HepG2 (cell line): ENCODE measurements around the gene SLC7A4. TPM values are rescaled to one million over a fixed set of nuclear protein-coding genes. Genes with fewer than 3 reads are reported as not detected.

Experiments
- ATAC-seq: fragments of 200-7000 bp; cut with Tn5 transposase; 3 replicates; pipeline ENCODE4 v1.9.1; 2020; ENCODE audit warnings: mild to moderate bottlenecking, moderate library complexity
- BruUV-seq: library from RNA; stranded (reverse); fragments of 400-500 nt; replicated peaks from 2 replicates; lab custom pipeline; 2021; lab: Mats Ljungman, UMichigan
- CTCF ChIA-PET: fragments of 300-600 bp; formaldehyde crosslinking; extraction: SDS; loops from one replicate; lab custom pipeline; 2021; ENCODE audit warnings: low total read pairs, inconsistent platforms, low intra/inter-chr PET ratio; lab: Yijun Ruan, JAX
- POLR2A ChIA-PET: fragments of 350-600 bp; sonication (Branson Sonifier 250); formaldehyde crosslinking; loops from one replicate; lab custom pipeline; 2020; ENCODE audit warnings: antibody characterized with exemption, inconsistent platforms; lab: Yijun Ruan, JAX
- DNase-seq: peaks from one replicate; pipeline ENCODE4 v3.0.0-alpha.2; 2015; ENCODE audit warnings: low spot score
- FAIRE-seq: peaks from 3 replicates; lab custom pipeline; 2011; peaks lifted over from hg19 to GRCh38; lab: Jason Lieb, UNC
- H2AFZ ChIP-seq: one replicate; pipeline ENCODE4 v1.6.1; 2011; ENCODE audit warnings: low read length, inconsistent platforms
- H3K27ac ChIP-seq: fragments of 300-600 bp; 3 replicates; pipeline ENCODE4 v1.8.0; 2011; ENCODE audit warnings: mixed run types, mild to moderate bottlenecking, mixed read lengths, low read length, inconsistent platforms; ENCODE audit not compliant: insufficient read depth; ENCODE audit errors: extremely low read length
- H3K27me3 ChIP-seq, 2 experiments: fragments of 200-600 bp in 1 of 2; 2 replicates in 1 of 2; 3 replicates in 1 of 2; pipeline versions ENCODE4 v1.6.0 to v1.8.0; 2011; ENCODE audit warnings: low read length in 2 of 2, mild to moderate bottlenecking in 2 of 2, moderate library complexity in 2 of 2, inconsistent platforms in 1 of 2; ENCODE audit not compliant: insufficient read depth in 2 of 2, control insufficient read depth in 1 of 2
- H3K36me3 ChIP-seq, 2 experiments: fragments of 200-600 bp in 1 of 2; replicated peaks in 1 of 2; 2 replicates in 1 of 2; 3 replicates in 1 of 2; pipeline versions ENCODE4 v1.5.1 to v1.8.0; 2011; ENCODE audit warnings: low read length in 2 of 2, inconsistent platforms in 1 of 2; ENCODE audit not compliant: insufficient read depth in 2 of 2, control insufficient read depth in 1 of 2
- H3K4me1 ChIP-seq: 2 replicates; pipeline ENCODE4 v1.5.1; 2012; ENCODE audit warnings: low read length, inconsistent platforms; ENCODE audit not compliant: insufficient read depth
- H3K4me2 ChIP-seq: 2 replicates; pipeline ENCODE4 v1.6.0; 2011; ENCODE audit warnings: low read depth, low read length, inconsistent platforms
- H3K4me3 ChIP-seq, 3 experiments: fragments of 200-600 bp in 1 of 3; sonication (generic), shearing (Covaris generic) in 1 of 3; replicated peaks in 1 of 3; 2 replicates each; pipeline ENCODE4 v1.5.1; 2011 to 2016; ENCODE audit warnings: low read length in 3 of 3, inconsistent platforms in 2 of 3, low read depth in 2 of 3, mild to moderate bottlenecking in 2 of 3, control low read depth in 1 of 3, mixed read lengths in 1 of 3; ENCODE audit not compliant: insufficient read depth in 1 of 3
- H3K79me2 ChIP-seq: one replicate; pipeline ENCODE4 v1.6.1; 2011; ENCODE audit warnings: low read length, inconsistent platforms; ENCODE audit not compliant: insufficient read depth
- H3K9ac ChIP-seq: 2 replicates; pipeline ENCODE4 v1.6.0; 2011; ENCODE audit warnings: mild to moderate bottlenecking, low read depth, low read length, inconsistent platforms; ENCODE audit not compliant: insufficient read depth
- H3K9me3 ChIP-seq: 2 replicates; pipeline ENCODE4 v1.5.1; 2012; ENCODE audit warnings: mild to moderate bottlenecking, low read length
- H4K20me1 ChIP-seq: 2 replicates; pipeline ENCODE4 v1.6.0; 2011; ENCODE audit warnings: inconsistent platforms, mild to moderate bottlenecking, low read length, moderate library complexity; ENCODE audit not compliant: insufficient read depth
- ARID2 ChIP-seq: sonication (generic); formaldehyde crosslinking; IDR thresholded peaks from 2 replicates; pipeline ENCODE4 v1.8.1; 2022; ENCODE audit warnings: mild to moderate bottlenecking, missing genetic modification reagents, borderline replicate concordance
- ETV6 ChIP-seq: sonication (generic); formaldehyde crosslinking; conservative IDR thresholded peaks from 2 replicates; pipeline ENCODE4 v1.4.0; 2020; ENCODE audit warnings: missing genetic modification reagents
- FOXP1 ChIP-seq, 2 experiments: fragments of 450-650 bp in 1 of 2; IDR thresholded peaks; 2 replicates each; pipeline ENCODE4 v1.6.1; 2017 to 2018; ENCODE audit warnings: antibody characterized with exemption in 1 of 2
- GATA4 ChIP-seq: sonication (generic); IDR thresholded peaks from 2 replicates; pipeline ENCODE4 v1.6.1; 2016; ENCODE audit warnings: antibody characterized with exemption, low read depth, borderline replicate concordance
- HOXA3 ChIP-seq: sonication (generic); formaldehyde crosslinking; IDR thresholded peaks from 2 replicates; pipeline ENCODE4 v1.5.0; 2020; ENCODE audit warnings: missing genetic modification reagents
- MYNN ChIP-seq: sonication (generic); formaldehyde crosslinking; IDR thresholded peaks from 2 replicates; pipeline ENCODE4 v1.4.0; 2020; ENCODE audit warnings: mild to moderate bottlenecking, low read depth, missing genetic modification reagents
- PCBP1 ChIP-seq: fragments of 200-400 bp; formaldehyde crosslinking; IDR thresholded peaks from 2 replicates; pipeline ENCODE4 v1.6.1; 2017; ENCODE audit warnings: mild to moderate bottlenecking, low read depth, low read length, borderline replicate concordance
- TARDBP ChIP-seq: sonication (generic); formaldehyde crosslinking; IDR thresholded peaks from 2 replicates; pipeline ENCODE4 v1.8.0; 2022; ENCODE audit warnings: mild to moderate bottlenecking, missing genetic modification reagents
- ZFP36L2 ChIP-seq: sonication (generic); formaldehyde crosslinking; IDR thresholded peaks from 2 replicates; pipeline ENCODE4 v1.4.0; 2020; ENCODE audit warnings: missing genetic modification reagents
- ZFYVE20 ChIP-seq: sonication (generic); formaldehyde crosslinking; IDR thresholded peaks from 2 replicates; pipeline ENCODE4 v1.8.0; 2023; ENCODE audit warnings: low read depth, mild to moderate bottlenecking, moderate library complexity, missing genetic modification reagents, borderline replicate concordance
- ZNF24 ChIP-seq: fragments of 450-650 bp; IDR thresholded peaks from 2 replicates; pipeline ENCODE4 v1.6.1; 2017; ENCODE audit warnings: antibody characterized with exemption, mild to moderate bottlenecking
- ZNF260 ChIP-seq: sonication (generic); formaldehyde crosslinking; IDR thresholded peaks from 2 replicates; pipeline ENCODE4 v1.4.0; 2020; ENCODE audit warnings: missing genetic modification reagents, low read depth, mild to moderate bottlenecking, borderline replicate concordance
- ZNF550 ChIP-seq: sonication (generic); formaldehyde crosslinking; IDR thresholded peaks from 2 replicates; pipeline ENCODE4 v1.4.0; 2020; ENCODE audit warnings: mild to moderate bottlenecking, missing genetic modification reagents, borderline replicate concordance
- ZNF788 ChIP-seq: sonication (generic); formaldehyde crosslinking; IDR thresholded peaks from 2 replicates; pipeline ENCODE4 v1.5.0; 2020; ENCODE audit warnings: mild to moderate bottlenecking, missing genetic modification reagents, borderline replicate concordance
- WGBS: methylation state at CpG from one replicate; pipeline ENCODE4 v1.1.6; 2017; ENCODE audit warnings: low lambda C conversion rate; 5-methylcytosine and 5-hydroxymethylcytosine counted together
- in situ Hi-C: cut with HindIII; loops from 2 replicates; pipeline ENCODE4 v1.10.0; 2017; ENCODE audit warnings: low pct_unique_long_range_greater_than_20kb; ENCODE audit not compliant: extremely low pct_ligation_motif_present
- intact Hi-C: fragments of 100-400 bp; cut with micrococcal nuclease; formaldehyde crosslinking; loops from one replicate; pipeline ENCODE4 v1.10.0; 2022; ENCODE audit not compliant: unreplicated experiment
- polyA plus RNA-seq, 8 experiments: library from polyadenylated mRNA; depleted of rRNA in 3 of 8; stranded (reverse) in 7 of 8; unstranded in 1 of 8; fragments of >200 nt; fragmentation: Illumina TruSeq in 4 of 8; extraction: Trizol in 4 of 8; gene quantifications; 2 replicates each; pipeline versions ENCODE4 v1.2.1 to v1.2.3, GENCODE V29; 2011 to 2016; ENCODE audit warnings: low read depth in 4 of 8, missing spikeins in 1 of 8, mixed read lengths in 1 of 8; ENCODE audit not compliant: insufficient read depth in 1 of 8
- total RNA-seq, 5 experiments: library from RNA; depleted of rRNA; stranded (reverse); fragments of >200 nt; fragmentation: Illumina TruSeq; extraction: Trizol; gene quantifications; 2 replicates each; pipeline ENCODE4 v1.2.3, GENCODE V29; 2016; ENCODE audit warnings: low read depth in 1 of 5
- TF ChIP-seq, protein P1 (sequence below): sonication (generic); formaldehyde crosslinking; conservative IDR thresholded peaks from 2 replicates; pipeline ENCODE4 v1.5.0; 2020; ENCODE audit warnings: missing genetic modification reagents
- TF ChIP-seq, protein P2 (sequence below): sonication (generic); formaldehyde crosslinking; IDR thresholded peaks from 2 replicates; pipeline ENCODE4 v1.4.0; 2020; ENCODE audit warnings: missing genetic modification reagents
- TF ChIP-seq, protein P3 (sequence below): sonication (generic); formaldehyde crosslinking; IDR thresholded peaks from 2 replicates; pipeline ENCODE4 v1.8.1; 2023; ENCODE audit warnings: mild to moderate bottlenecking, inconsistent platforms, moderate library complexity, missing genetic modification reagents, borderline replicate concordance
- TF ChIP-seq, protein P4 (sequence below): sonication (generic); formaldehyde crosslinking; IDR thresholded peaks from 2 replicates; pipeline ENCODE4 v1.4.0; 2020; ENCODE audit warnings: missing genetic modification reagents

SLC7A4 gene
- total and polyA plus RNA-seq, 2 of the 13 experiments (the other 11 are each of a cell fraction or from before 2014, with no cell fraction given) = not detected

DNA sequence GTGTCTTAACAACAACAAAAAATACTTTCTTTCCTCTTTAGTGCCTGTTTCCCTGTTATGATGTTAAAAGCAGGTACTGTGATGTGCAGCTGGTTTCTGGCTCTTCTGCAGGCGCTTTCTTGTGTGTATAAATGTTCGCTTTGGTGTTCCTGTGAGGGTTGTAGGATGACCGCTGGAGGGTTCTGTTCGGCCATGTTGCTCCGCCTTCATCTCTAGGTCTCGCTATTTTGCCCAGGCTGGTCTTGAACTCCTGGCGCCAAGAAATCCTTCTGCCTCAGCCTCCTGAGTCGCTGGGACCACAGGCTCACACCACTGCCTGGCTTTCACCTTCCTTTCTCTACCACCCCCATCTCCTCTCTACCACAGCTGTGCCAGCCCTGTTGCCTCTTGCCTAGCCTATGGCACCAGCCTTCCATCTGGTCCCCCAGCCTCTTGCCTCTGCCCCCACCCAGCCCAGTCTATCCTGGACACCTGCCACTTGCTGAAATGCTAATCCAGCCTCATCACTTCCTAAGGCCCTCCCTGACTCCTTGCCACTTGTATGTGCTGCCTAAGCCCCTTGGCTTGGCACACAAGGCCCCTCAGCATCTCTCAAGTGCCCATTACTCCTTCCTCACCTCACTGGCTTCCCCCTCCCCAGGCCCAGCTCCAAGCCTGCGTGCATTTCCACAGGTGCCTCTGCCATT, 18.9 kb upstream of the SLC7A4 start:
- CTCF ChIA-PET = no interaction called here
- FAIRE-seq (no peak), ATAC-seq (no peak), DNase-seq (no peak)
- Histone ChIP-seq H3K9ac (no peak overlapping the region), H3K4me2 (no peak overlapping the region), H3K27me3 (peaks cover 6 to 57% of the 10 kb centered on the region in 2 experiments; a peak in 4 of 5 replicates), H2AFZ (no peak overlapping the region), H3K27ac (no peak overlapping the region), H3K79me2 (no peaks in the 10 kb centered on the region), H3K36me3 (no peaks in the 10 kb centered on the region), H3K4me1 (no peaks in the 10 kb centered on the region), H4K20me1 (no peaks in the 10 kb centered on the region), H3K9me3 (no peaks in the 10 kb centered on the region), H3K4me3 (no peak overlapping the region)
- POLR2A ChIA-PET = no interaction called here
- in situ Hi-C loops = no loop called here
- BruUV-seq = no TSS peak
- intact Hi-C loops = no loop called here
- WGBS = 45% methylated on average over 9 of the region's 9 CpGs
- TF ChIP-seq ARID2 (CRISPR knock-in tag) = no peak
- no peak for TF ChIP-seq MYNN
- TF ChIP-seq, protein P1, sequence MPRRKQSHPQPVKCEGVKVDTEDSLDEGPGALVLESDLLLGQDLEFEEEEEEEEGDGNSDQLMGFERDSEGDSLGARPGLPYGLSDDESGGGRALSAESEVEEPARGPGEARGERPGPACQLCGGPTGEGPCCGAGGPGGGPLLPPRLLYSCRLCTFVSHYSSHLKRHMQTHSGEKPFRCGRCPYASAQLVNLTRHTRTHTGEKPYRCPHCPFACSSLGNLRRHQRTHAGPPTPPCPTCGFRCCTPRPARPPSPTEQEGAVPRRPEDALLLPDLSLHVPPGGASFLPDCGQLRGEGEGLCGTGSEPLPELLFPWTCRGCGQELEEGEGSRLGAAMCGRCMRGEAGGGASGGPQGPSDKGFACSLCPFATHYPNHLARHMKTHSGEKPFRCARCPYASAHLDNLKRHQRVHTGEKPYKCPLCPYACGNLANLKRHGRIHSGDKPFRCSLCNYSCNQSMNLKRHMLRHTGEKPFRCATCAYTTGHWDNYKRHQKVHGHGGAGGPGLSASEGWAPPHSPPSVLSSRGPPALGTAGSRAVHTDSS (CRISPR knock-in tag) = no peak
- TF ChIP-seq ZNF788 = no peak
- no peak for TF ChIP-seq ZNF24
- TF ChIP-seq ZNF260 (CRISPR knock-in tag) = no peak
- TF ChIP-seq ETV6 (CRISPR knock-in tag) = no peak
- TF ChIP-seq, protein P2, sequence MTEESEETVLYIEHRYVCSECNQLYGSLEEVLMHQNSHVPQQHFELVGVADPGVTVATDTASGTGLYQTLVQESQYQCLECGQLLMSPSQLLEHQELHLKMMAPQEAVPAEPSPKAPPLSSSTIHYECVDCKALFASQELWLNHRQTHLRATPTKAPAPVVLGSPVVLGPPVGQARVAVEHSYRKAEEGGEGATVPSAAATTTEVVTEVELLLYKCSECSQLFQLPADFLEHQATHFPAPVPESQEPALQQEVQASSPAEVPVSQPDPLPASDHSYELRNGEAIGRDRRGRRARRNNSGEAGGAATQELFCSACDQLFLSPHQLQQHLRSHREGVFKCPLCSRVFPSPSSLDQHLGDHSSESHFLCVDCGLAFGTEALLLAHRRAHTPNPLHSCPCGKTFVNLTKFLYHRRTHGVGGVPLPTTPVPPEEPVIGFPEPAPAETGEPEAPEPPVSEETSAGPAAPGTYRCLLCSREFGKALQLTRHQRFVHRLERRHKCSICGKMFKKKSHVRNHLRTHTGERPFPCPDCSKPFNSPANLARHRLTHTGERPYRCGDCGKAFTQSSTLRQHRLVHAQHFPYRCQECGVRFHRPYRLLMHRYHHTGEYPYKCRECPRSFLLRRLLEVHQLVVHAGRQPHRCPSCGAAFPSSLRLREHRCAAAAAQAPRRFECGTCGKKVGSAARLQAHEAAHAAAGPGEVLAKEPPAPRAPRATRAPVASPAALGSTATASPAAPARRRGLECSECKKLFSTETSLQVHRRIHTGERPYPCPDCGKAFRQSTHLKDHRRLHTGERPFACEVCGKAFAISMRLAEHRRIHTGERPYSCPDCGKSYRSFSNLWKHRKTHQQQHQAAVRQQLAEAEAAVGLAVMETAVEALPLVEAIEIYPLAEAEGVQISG (CRISPR knock-in tag) = no peak
- TF ChIP-seq ZFYVE20 (CRISPR knock-in tag) = no peak
- no peak for TF ChIP-seq TARDBP (CRISPR knock-in tag)
- no peak for TF ChIP-seq FOXP1 (IDR thresholded peaks at IDR 0.05)
- no peak for TF ChIP-seq FOXP1 (CRISPR knock-in tag; IDR thresholded peaks at IDR 0.05)
- TF ChIP-seq PCBP1 = no peak
- TF ChIP-seq, protein P3, sequence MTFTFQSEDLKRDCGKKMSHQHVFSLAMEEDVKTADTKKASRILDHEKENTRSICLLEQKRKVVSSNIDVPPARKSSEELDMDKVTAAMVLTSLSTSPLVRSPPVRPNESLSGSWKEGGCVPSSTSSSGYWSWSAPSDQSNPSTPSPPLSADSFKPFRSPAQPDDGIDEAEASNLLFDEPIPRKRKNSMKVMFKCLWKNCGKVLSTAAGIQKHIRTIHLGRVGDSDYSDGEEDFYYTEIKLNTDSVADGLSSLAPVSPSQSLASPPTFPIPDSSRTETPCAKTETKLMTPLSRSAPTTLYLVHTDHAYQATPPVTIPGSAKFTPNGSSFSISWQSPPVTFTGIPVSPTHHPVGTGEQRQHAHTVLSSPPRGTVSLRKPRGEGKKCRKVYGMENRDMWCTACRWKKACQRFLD = no peak
- TF ChIP-seq, protein P4, sequence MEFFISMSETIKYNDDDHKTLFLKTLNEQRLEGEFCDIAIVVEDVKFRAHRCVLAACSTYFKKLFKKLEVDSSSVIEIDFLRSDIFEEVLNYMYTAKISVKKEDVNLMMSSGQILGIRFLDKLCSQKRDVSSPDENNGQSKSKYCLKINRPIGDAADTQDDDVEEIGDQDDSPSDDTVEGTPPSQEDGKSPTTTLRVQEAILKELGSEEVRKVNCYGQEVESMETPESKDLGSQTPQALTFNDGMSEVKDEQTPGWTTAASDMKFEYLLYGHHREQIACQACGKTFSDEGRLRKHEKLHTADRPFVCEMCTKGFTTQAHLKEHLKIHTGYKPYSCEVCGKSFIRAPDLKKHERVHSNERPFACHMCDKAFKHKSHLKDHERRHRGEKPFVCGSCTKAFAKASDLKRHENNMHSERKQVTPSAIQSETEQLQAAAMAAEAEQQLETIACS (CRISPR knock-in tag) = no peak
- TF ChIP-seq HOXA3 (CRISPR knock-in tag) = no peak
- no peak for TF ChIP-seq ZNF550
- TF ChIP-seq ZFP36L2 (CRISPR knock-in tag) = no peak
- no peak for TF ChIP-seq GATA4
